ENCODE measurements around the gene CYP46A1.

CYP46A1 gene

GRCh38 chr14:99691111-99691885 lies 7.2 kb downstream of the CYP46A1 start:
- no peak for TF ChIP-seq CTCF (IDR thresholded peaks at IDR 0.05; ENCODE audit: poor library complexity, severe bottlenecking)
- Histone ChIP-seq H3K4me1 (ENCODE audit: insufficient read depth, poor library complexity, severe bottlenecking) (no peaks in the 10 kb centered on the region), H3K27me3 (ENCODE audit: insufficient read depth, poor library complexity, severe bottlenecking) (peaks cover 3% of the 10 kb centered on the region), H3K36me3 (ENCODE audit: low read depth) (no peaks in the 10 kb centered on the region), H3K4me3 (ENCODE audit: severe bottlenecking) (no peak overlapping the region), H3K9me3 (ENCODE audit: severe bottlenecking) (no peaks in the 10 kb centered on the region), H3K27ac (ENCODE audit: poor library complexity, severe bottlenecking) (no peak overlapping the region)
- ATAC-seq (ENCODE audit: low read depth), result no peak
- DNase-seq (ENCODE audit: low spot score), result no peak

DNA sequence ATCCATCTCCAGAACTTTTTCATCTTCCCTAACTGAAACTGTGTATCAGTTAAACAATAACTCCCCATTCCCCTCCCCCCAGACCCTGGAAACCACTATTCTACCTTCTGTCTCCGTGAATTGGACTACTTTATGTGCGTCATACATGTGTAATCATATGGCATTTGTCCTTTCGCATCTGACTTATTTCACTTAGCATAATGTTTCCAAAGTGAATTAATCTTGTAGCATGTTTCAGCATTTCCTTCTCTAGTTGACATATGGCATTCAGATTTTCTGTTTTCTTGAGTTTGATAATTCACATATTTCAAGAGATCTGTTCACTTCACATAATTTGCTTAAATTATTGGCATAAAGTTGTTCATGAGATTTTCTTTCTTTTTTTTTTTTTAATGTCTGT lies 9.8 kb downstream of the CYP46A1 start:
- H3K36me3 ChIP-seq (ENCODE audit: low read depth), result no peaks in the 10 kb centered on the region
- TF ChIP-seq CTCF (IDR thresholded peaks at IDR 0.05; ENCODE audit: poor library complexity, severe bottlenecking), result no peak
- H3K4me3 ChIP-seq (ENCODE audit: severe bottlenecking), result no peak overlapping the region
- no peak for DNase-seq (ENCODE audit: low spot score)
- no peaks in the 10 kb centered on the region for H3K4me1 ChIP-seq (ENCODE audit: insufficient read depth, poor library complexity, severe bottlenecking)
- H3K27ac ChIP-seq (ENCODE audit: poor library complexity, severe bottlenecking), result no peak overlapping the region
- peaks cover 8% of the 10 kb centered on the region for H3K27me3 ChIP-seq (ENCODE audit: insufficient read depth, poor library complexity, severe bottlenecking)
- H3K9me3 ChIP-seq (ENCODE audit: severe bottlenecking), result no peaks in the 10 kb centered on the region
- no peak for ATAC-seq (ENCODE audit: low read depth)

- no peak overlapping the region for H3K4me3 ChIP-seq (ENCODE audit: severe bottlenecking)
- no peak for TF ChIP-seq CTCF (IDR thresholded peaks at IDR 0.05; ENCODE audit: poor library complexity, severe bottlenecking)
- H3K27me3 ChIP-seq (ENCODE audit: insufficient read depth, poor library complexity, severe bottlenecking), result peaks cover 8% of the 10 kb centered on the region
- H3K9me3 ChIP-seq (ENCODE audit: severe bottlenecking), result no peaks in the 10 kb centered on the region
- ATAC-seq (ENCODE audit: low read depth) (no peak), DNase-seq (ENCODE audit: low spot score) (no peak)
- H3K27ac ChIP-seq (ENCODE audit: poor library complexity, severe bottlenecking), result no peak overlapping the region
- H3K36me3 ChIP-seq (ENCODE audit: low read depth), result no peaks in the 10 kb centered on the region
- H3K4me1 ChIP-seq (ENCODE audit: insufficient read depth, poor library complexity, severe bottlenecking), result no peaks in the 10 kb centered on the region
Measured at GRCh38 chr14:99696929-99697328, 12.8 kb downstream of the CYP46A1 start.

- ATAC-seq (ENCODE audit: low read depth), result no peak
- Histone ChIP-seq H3K27me3 (ENCODE audit: insufficient read depth, poor library complexity, severe bottlenecking) (peaks cover 8% of the 10 kb centered on the region), H3K9me3 (ENCODE audit: severe bottlenecking) (peaks cover 5% of the 10 kb centered on the region), H3K36me3 (ENCODE audit: low read depth) (no peaks in the 10 kb centered on the region), H3K27ac (ENCODE audit: poor library complexity, severe bottlenecking) (no peak overlapping the region), H3K4me3 (ENCODE audit: severe bottlenecking) (no peak overlapping the region), H3K4me1 (ENCODE audit: insufficient read depth, poor library complexity, severe bottlenecking) (no peaks in the 10 kb centered on the region)
- no peak for DNase-seq (ENCODE audit: low spot score)
- TF ChIP-seq CTCF (IDR thresholded peaks at IDR 0.05; ENCODE audit: poor library complexity, severe bottlenecking), result no peak
Measured at GRCh38 chr14:99698236-99698635, 14.1 kb downstream of the CYP46A1 start.

DNA sequence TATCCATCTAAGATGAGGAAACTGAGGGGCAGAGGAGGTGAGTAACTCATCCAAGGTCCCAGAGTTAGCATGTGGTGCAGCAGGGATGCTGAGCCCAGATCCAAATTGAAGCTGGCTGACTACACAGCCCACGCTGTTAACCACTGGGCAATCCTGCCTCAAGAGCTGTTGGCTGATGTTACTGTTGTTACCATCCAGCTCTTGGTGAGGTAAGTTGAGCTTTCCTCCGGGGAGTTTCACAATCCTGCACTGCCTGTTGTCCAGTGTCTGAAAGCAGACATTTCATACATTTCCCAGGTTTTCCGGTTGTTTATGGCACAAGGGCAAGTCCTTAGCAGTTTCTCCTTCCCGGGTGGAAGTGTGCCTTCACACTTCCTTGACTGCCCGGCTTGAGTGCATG lies 14.5 kb downstream of the CYP46A1 start:
- DNase-seq (ENCODE audit: low spot score) (no peak), ATAC-seq (ENCODE audit: low read depth) (no peak)
- H3K4me3 ChIP-seq (ENCODE audit: severe bottlenecking), result no peak overlapping the region
- no peaks in the 10 kb centered on the region for H3K4me1 ChIP-seq (ENCODE audit: insufficient read depth, poor library complexity, severe bottlenecking)
- no peaks in the 10 kb centered on the region for H3K36me3 ChIP-seq (ENCODE audit: low read depth)
- H3K27me3 ChIP-seq (ENCODE audit: insufficient read depth, poor library complexity, severe bottlenecking), result peaks cover 8% of the 10 kb centered on the region
- no peak overlapping the region for H3K27ac ChIP-seq (ENCODE audit: poor library complexity, severe bottlenecking)
- no peak for TF ChIP-seq CTCF (IDR thresholded peaks at IDR 0.05; ENCODE audit: poor library complexity, severe bottlenecking)
- peaks cover 6% of the 10 kb centered on the region for H3K9me3 ChIP-seq (ENCODE audit: severe bottlenecking)
